Measurements from ENCODE around the gene RPL18A. TPM values are rescaled to one million over a fixed set of nuclear protein-coding genes. Genes with fewer than 3 reads are reported as not detected.
A peak's percentile ranks its signal among the peaks of the same experiment; 100 is the strongest.

Gene RPL18A
- total RNA-seq, result 2,784 and 2,842 TPM in 2 replicates

DNA sequence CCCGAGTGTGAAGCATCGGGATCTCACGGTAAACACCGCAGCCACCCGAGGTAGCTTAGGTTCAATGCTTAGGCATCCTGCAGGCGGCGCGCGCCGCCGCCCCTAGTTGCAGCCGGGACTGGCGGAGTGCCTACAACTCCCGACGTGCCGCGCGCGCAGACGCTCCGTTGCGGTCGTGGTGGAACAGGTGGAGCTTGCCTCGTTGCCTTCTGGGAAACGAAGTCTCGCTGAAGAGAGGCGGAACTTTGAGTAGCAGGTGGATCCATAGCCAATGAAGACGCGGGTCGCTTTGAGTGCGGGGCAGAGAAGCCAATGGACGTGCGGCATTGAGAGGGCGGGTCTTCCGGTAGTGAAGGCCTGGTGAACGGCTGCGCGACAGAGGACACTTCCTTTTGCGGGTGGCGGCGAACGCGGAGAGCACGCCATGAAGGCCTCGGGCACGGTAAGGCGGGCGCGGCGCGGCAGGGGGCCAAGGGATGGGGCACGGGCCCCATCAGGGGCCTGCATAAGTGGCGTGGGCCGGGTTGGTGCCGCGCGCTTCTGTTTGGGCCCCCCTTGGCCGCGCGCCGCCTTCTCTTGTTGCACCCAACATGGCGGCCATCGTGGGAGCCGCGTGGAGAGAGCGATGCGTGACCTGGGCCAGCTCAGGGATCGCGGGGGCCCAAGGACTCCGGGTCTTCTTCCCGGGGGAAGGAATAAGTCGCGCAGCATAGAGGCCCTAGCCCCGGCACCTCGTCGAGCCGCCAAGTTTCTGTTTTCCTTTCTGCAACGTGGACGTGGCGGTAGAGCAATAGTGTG, at the start of gene RPL18A:
Gene RPL18A (plus strand): TSS at position 378 of the 798 bp plus-strand sequence. CDS start 47 bp downstream, at position 425.
- H3K27ac Mint-ChIP-seq, result peak within 1 kb of the TSS; percentile 99
- peaks cover 50% of the 10 kb centered on the region for H3K36me3 Mint-ChIP-seq (ENCODE audit: low read depth)
- DNase-seq (ENCODE audit: low spot score), result peak; percentile 99
- H3K9me3 Mint-ChIP-seq, result no peaks in the 10 kb centered on the region
- H3K27me3 Mint-ChIP-seq (ENCODE audit: low read depth), result no peaks in the 10 kb centered on the region
- peak within 1 kb of the TSS; percentile 99 for H3K4me3 Mint-ChIP-seq (ENCODE audit: low read depth)
- H3K4me1 Mint-ChIP-seq (ENCODE audit: low read depth), result peaks cover 20% of the 10 kb centered on the region
- intact Hi-C loops (cut with micrococcal nuclease), result loop anchor here (1.0 to 5.0 kb wide), 6 partner anchors 15 to 138 kb away; partner anchors contain the start of gene FCHO1

DNA sequence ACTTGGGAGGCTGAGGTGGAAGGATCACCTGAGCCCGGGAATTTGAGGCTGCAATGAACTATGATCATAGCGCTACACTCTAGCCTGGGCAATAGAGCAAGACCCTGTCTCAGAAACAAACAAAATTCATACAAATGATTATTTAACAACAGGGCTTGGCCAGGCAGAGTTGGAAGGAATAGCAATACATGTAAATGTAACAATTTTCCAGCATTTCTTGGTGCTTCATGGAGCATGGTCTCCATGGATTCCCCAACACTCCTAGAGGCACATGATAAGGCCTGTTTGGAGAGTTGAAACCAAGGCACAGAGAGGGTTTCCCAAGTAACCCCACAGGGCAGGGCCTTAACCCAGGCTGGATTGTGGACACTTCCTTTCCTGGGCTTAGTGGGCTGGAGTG, 48.6 kb upstream of the RPL18A start:
- no peak overlapping the region for H3K4me3 Mint-ChIP-seq (ENCODE audit: low read depth)
- intact Hi-C loops (cut with micrococcal nuclease), result loop anchor here (5.0 kb wide), 1 partner anchor 46 kb away; the partner anchor contains the start of gene RPL18A
- peaks cover 2% of the 10 kb centered on the region for H3K4me1 Mint-ChIP-seq (ENCODE audit: low read depth)
- no peaks in the 10 kb centered on the region for H3K36me3 Mint-ChIP-seq (ENCODE audit: low read depth)
- H3K27ac Mint-ChIP-seq, result no peak overlapping the region
- H3K9me3 Mint-ChIP-seq, result no peaks in the 10 kb centered on the region
- no peak for DNase-seq (ENCODE audit: low spot score)
- H3K27me3 Mint-ChIP-seq (ENCODE audit: low read depth), result peaks cover 4% of the 10 kb centered on the region

DNA sequence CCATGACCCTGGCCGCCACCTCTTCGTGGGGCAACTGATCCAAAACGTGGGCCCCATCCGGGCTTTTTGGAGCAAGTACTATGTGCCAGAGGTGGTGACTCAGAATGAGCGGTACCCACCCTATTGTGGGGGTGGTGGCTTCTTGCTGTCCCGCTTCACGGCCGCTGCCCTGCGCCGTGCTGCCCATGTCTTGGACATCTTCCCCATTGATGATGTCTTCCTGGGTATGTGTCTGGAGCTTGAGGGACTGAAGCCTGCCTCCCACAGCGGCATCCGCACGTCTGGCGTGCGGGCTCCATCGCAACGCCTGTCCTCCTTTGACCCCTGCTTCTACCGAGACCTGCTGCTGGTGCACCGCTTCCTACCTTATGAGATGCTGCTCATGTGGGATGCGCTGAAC, 48.0 kb upstream of the RPL18A start:
- Mint-ChIP-seq H3K4me1 (ENCODE audit: low read depth) (peaks cover 2% of the 10 kb centered on the region), H3K9me3 (no peaks in the 10 kb centered on the region), H3K27me3 (ENCODE audit: low read depth) (peaks cover 4% of the 10 kb centered on the region), H3K4me3 (ENCODE audit: low read depth) (no peak overlapping the region), H3K36me3 (ENCODE audit: low read depth) (no peaks in the 10 kb centered on the region), H3K27ac (no peak overlapping the region)
- no peak for DNase-seq (ENCODE audit: low spot score)
- intact Hi-C loops (cut with micrococcal nuclease), result loop anchor here (5.0 kb wide), 1 partner anchor 46 kb away; the partner anchor contains the start of gene RPL18A

DNA sequence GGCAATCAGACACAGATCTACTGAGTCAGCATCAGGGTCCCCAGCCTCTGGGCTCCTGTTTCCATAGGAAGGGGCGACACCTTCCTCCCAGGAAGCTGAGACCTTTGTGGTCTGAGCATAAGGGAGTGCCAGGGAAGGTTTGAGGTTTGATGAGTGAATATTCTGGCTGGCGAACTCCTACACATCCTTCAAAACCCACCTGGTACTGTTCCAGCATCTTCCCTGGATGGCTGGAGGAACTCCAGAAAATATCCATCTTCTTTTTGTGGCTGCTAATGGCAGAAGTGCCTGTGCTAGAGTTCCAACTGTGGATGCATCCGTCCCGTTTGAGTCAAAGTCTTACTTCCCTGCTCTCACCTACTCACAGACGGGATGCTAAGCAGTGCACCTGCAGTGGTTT, 47.6 kb upstream of the RPL18A start:
- H3K9me3 Mint-ChIP-seq, result no peaks in the 10 kb centered on the region
- no peak for DNase-seq (ENCODE audit: low spot score)
- peaks cover 2% of the 10 kb centered on the region for H3K4me1 Mint-ChIP-seq (ENCODE audit: low read depth)
- no peak overlapping the region for H3K27ac Mint-ChIP-seq
- H3K36me3 Mint-ChIP-seq (ENCODE audit: low read depth), result no peaks in the 10 kb centered on the region
- H3K27me3 Mint-ChIP-seq (ENCODE audit: low read depth), result peaks cover 4% of the 10 kb centered on the region
- H3K4me3 Mint-ChIP-seq (ENCODE audit: low read depth), result no peak overlapping the region
- intact Hi-C loops (cut with micrococcal nuclease), result loop anchor here (5.0 kb wide), 1 partner anchor 45 kb away; the partner anchor contains the start of gene RPL18A

DNA sequence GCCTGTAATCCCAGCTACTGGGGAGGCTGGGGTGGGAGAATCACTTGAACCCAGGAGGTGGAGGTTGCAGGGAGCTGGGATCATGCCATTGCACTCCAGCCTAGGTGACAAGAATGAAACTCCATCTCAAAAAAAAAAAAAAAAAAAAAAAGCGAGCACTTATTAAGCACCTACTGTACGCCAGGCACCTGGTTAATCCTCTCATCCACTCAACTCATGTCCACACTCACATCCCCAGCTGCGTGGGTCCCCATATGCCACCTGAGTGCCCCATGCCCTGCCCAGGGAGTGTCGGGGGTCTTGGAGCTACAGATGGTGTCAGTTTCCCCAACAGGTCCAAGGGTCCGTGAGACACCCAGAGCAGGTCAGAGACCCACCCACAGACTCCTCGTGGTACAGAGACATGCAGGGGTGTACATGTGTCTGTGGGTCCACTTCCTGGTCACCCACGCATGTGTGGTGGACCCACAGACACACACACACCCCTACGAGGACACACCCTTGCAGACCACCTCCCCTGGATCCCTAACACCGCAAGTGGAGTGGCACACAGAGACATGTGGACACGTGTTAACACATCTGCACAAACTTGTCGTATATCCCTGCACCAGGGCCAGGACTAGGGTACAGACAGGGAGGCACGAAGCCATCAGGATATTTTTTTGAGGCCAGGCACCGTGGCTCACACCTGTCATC, 41.9 kb upstream of the RPL18A start:
- no peaks in the 10 kb centered on the region for H3K9me3 Mint-ChIP-seq
- no peak for DNase-seq (ENCODE audit: low spot score)
- no peaks in the 10 kb centered on the region for H3K27me3 Mint-ChIP-seq (ENCODE audit: low read depth)
- no peak overlapping the region for H3K4me3 Mint-ChIP-seq (ENCODE audit: low read depth)
- no peaks in the 10 kb centered on the region for H3K4me1 Mint-ChIP-seq (ENCODE audit: low read depth)
- intact Hi-C loops (cut with micrococcal nuclease), result no loop called here
- H3K36me3 Mint-ChIP-seq (ENCODE audit: low read depth), result no peaks in the 10 kb centered on the region
- H3K27ac Mint-ChIP-seq, result no peak overlapping the region

DNA sequence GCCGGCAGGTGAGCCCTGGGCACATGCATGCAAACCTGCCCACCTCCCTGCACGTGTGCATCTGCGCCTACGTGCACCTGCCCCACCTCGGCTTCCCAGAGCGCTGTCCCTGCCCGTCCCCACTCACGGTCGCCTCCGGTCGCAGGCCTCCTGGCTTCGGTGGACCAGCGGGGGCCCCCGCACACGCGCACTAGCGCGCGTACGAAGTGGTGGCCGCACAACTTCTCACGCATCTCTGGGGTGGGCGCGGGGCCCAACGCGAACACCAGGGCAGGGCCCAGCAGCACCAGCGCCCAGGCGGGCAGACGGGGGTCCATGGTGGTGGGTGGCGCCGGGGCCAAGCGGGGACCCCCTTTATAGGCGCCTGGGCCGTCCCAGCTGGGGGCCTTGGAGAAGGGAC, 38.5 kb upstream of the RPL18A start, which contains the start of gene INSL3:
Gene INSL3 (minus strand): TSS at position 330 of the 400 bp plus-strand sequence. CDS start 13 bp downstream, at position 317.
- no peaks in the 10 kb centered on the region for H3K9me3 Mint-ChIP-seq
- peaks cover 15% of the 10 kb centered on the region for H3K36me3 Mint-ChIP-seq (ENCODE audit: low read depth)
- H3K4me1 Mint-ChIP-seq (ENCODE audit: low read depth), result no peaks in the 10 kb centered on the region
- DNase-seq (ENCODE audit: low spot score), result no peak
- no peak within 1 kb of the TSS for H3K27ac Mint-ChIP-seq
- no peak within 1 kb of the TSS for H3K4me3 Mint-ChIP-seq (ENCODE audit: low read depth)
- intact Hi-C loops (cut with micrococcal nuclease), result no loop called here
- H3K27me3 Mint-ChIP-seq (ENCODE audit: low read depth), result no peaks in the 10 kb centered on the region

DNA sequence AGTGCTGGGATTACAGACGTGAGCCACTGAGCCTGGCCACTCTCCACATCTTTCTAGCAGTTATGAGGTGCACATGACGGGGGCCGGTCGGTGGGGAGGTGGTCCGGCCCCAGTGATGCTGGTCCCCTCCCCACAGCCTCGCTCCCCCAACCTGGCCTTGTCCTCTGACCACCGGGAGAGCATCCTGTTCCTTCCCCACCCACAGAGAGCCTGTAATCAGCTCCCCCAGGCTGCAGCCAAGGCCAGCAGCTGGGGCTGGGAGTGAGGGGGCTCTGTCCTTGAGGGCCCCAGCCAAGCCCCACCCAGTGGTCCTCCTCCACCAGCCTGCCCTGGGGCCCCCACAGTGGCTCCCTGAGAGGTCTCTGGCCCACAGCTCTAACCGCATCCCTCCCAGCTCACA, 35.4 kb upstream of the RPL18A start:
- no peaks in the 10 kb centered on the region for H3K9me3 Mint-ChIP-seq
- H3K4me1 Mint-ChIP-seq (ENCODE audit: low read depth), result no peaks in the 10 kb centered on the region
- H3K36me3 Mint-ChIP-seq (ENCODE audit: low read depth), result peaks cover 36% of the 10 kb centered on the region
- H3K4me3 Mint-ChIP-seq (ENCODE audit: low read depth), result no peak overlapping the region
- H3K27ac Mint-ChIP-seq, result no peak overlapping the region
- DNase-seq (ENCODE audit: low spot score), result no peak
- intact Hi-C loops (cut with micrococcal nuclease), result no loop called here
- H3K27me3 Mint-ChIP-seq (ENCODE audit: low read depth), result no peaks in the 10 kb centered on the region

DNA sequence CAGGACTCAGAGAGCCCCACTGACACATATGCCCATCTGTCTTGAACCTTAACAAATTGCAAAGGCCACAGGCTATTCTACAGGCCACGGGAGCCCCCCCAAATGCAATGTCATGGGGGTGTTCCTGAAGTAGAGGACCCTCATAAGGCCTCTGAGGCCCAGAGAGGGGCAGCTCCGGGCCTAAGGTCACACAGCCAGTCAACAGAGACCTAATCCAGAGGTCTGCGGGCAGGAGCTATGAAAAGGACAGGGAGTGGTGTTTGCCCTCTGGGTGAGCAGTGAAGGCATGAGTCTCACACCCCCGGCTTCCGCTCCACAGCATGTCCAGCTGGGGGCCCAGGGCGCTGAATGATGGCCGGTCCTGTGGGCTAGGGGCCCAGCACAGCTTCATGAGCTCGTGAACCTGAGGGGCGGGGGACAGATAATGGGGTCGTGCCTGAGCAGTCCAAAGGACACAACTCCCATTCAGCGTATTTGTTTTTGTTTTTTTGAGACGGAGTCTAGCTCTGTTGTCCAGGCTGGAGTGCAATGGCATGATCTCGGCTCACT, 33.1 kb upstream of the RPL18A start:
- no peaks in the 10 kb centered on the region for H3K9me3 Mint-ChIP-seq
- no peak overlapping the region for H3K27ac Mint-ChIP-seq
- H3K36me3 Mint-ChIP-seq (ENCODE audit: low read depth), result peaks cover 56% of the 10 kb centered on the region
- no peaks in the 10 kb centered on the region for H3K27me3 Mint-ChIP-seq (ENCODE audit: low read depth)
- intact Hi-C loops (cut with micrococcal nuclease), result no loop called here
- no peaks in the 10 kb centered on the region for H3K4me1 Mint-ChIP-seq (ENCODE audit: low read depth)
- H3K4me3 Mint-ChIP-seq (ENCODE audit: low read depth), result no peak overlapping the region
- DNase-seq (ENCODE audit: low spot score), result no peak

DNA sequence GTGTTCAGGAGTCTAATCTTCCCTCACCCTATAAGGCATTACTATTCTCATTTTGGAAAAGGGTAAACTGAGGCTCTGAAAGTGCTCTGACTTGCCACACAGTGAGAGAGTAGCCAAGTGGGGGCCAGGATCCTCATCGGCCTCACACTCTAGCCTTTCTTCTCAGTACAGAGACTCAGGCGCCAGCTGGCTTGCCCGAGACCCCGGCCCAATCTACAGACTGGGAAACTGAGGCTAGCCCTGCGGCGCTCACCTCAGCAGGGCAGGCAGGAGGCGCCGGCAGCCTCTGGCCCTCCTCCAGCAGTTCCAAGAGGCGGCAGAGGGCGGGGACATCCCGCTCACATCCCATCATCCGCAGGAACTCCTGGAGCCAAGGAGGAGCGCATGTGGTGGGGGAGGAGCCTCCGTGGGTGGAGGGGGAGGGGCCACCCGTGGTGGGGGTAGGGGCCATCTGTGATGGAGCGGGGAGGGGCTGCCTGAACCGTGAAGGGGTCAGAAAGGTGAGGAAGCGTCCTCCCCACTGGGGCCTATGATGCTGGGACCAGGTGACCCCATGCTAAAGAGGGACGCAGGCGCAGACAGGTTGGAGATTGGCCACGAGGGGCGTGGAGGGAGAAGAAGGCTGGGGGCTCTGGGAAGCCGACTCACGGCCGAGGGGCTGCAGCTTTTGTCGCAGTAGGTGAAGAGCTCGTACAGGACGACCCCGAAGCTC, 29.7 kb upstream of the RPL18A start:
- Mint-ChIP-seq H3K36me3 (ENCODE audit: low read depth) (peaks cover 77% of the 10 kb centered on the region), H3K27ac (peak overlapping the region; percentile 7)
- intact Hi-C loops (cut with micrococcal nuclease), result no loop called here

DNA sequence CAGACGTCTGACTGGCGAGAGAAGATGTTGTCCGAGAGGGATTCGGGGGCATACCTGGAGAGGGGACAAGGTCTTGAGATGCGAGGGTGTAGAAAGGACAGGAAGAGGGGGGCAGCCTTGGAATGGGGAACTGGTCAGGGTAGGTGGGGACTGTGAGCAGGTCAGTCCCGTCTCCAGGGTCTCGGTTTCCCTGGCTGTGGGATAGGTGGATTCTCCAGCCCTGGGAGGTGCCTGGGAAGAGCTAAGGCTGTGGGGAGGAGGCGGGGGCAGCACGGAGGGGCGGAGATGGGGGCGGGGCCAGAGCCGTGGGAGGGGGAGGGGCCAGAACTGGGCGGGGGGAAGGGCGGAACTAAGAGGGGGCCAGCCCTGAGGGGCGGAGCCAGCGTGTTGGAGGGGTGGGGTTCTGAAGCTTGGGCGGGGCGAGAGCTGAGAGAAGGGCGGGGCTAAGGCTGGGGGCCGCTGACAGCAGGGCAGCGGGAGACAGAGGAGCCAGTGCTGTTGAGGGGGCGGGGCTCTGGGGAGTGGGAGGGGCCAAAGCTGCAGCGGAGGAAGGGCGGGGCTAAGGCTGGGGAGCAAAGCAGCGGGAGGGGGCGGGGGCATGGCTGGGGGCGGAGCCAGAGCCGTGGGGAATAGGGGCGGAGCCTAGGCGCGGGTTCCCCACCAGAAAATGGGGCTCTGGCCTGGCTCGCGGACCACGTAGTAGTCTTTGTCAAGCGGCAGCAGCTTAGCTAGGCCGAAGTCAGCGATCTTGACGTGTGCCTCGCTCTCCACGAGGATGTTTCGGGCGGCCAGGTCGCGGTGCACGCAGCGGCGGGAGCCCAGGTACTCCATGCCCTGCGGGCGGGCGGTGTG, 28.9 kb upstream of the RPL18A start:
- no peak overlapping the region for H3K4me3 Mint-ChIP-seq (ENCODE audit: low read depth)
- intact Hi-C loops (cut with micrococcal nuclease), result no loop called here
- H3K4me1 Mint-ChIP-seq (ENCODE audit: low read depth), result peaks cover 8% of the 10 kb centered on the region
- peak; percentile 24 for DNase-seq (ENCODE audit: low spot score)
- peak overlapping the region; percentile 7 for H3K27ac Mint-ChIP-seq
- H3K36me3 Mint-ChIP-seq (ENCODE audit: low read depth), result peaks cover 80% of the 10 kb centered on the region
- no peaks in the 10 kb centered on the region for H3K9me3 Mint-ChIP-seq
- no peaks in the 10 kb centered on the region for H3K27me3 Mint-ChIP-seq (ENCODE audit: low read depth)

More for the DNA sequence above, 29.7 kb upstream of the RPL18A start:
- Mint-ChIP-seq H3K27me3 (ENCODE audit: low read depth) (no peaks in the 10 kb centered on the region), H3K4me3 (ENCODE audit: low read depth) (no peak overlapping the region), H3K4me1 (ENCODE audit: low read depth) (peaks cover 2% of the 10 kb centered on the region), H3K9me3 (no peaks in the 10 kb centered on the region)
- DNase-seq (ENCODE audit: low spot score), result no peak

DNA sequence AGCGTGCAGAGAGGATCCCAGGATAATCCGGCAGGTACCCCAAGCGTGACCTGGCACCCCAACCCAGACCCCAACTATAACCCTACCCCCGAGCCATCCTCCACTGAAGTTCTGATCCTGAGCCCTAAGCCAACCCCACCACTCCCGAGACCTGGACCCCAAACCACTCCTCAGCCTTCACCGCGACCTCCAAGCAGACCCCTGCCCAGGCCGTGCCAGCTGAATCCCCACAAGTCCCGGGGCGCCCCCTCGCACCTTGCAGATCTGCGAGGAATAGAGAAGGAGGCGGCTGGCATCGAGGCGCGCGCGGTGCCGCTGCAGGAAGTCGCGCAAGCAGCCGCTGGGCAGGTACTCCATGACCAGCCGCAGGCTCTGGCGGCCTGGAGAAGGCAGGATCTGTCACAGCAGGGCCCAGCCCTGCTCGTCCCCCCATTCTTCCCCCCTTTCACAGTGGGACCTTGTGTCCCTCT, 28.3 kb upstream of the RPL18A start:
- Mint-ChIP-seq H3K4me1 (ENCODE audit: low read depth) (peaks cover 8% of the 10 kb centered on the region), H3K27ac (no peak overlapping the region), H3K27me3 (ENCODE audit: low read depth) (no peaks in the 10 kb centered on the region), H3K36me3 (ENCODE audit: low read depth) (peaks cover 85% of the 10 kb centered on the region), H3K9me3 (no peaks in the 10 kb centered on the region), H3K4me3 (ENCODE audit: low read depth) (no peak overlapping the region)
- intact Hi-C loops (cut with micrococcal nuclease), result no loop called here
- no peak for DNase-seq (ENCODE audit: low spot score)

All from activated T-helper 2 cell treated with anti-CD3 and anti-CD28 coated beads, Interferon-gamma antibody, Interleukin-2, Interleukin-4, amounts not matched to agents 10 μg/mL and 5 μg/mL and 100 μg/mL, durations not matched to agents 14 hours and 24 hours and 36 hours (primary cell).